ENCODE results near the gene TMPRSS11F. TPM values are rescaled to one million over a fixed set of nuclear protein-coding genes. Genes with fewer than 3 reads are reported as not detected.

TMPRSS11F gene
- total RNA-seq, 2 experiments from 2014 or later: not detected

DNA sequence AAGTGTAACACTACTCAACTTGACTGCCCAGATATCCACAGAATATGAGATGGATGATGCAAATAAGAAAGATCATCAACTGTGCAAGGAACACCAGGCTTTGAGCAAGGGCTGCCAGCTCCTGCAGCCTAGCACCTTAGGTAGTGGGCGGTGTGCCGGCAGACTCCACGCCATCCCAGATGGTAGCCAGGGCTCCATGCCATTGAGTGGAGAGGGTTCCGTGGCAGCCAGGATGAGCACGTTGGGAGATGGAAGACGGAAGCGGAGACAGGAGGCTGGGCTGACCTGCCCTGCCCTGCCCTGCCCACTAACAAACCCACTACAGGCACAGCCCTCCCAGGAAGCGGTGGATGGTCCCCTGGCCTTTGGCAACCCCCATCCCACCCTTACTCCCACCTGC lies 51.9 kb downstream of the TMPRSS11F start:
- Mint-ChIP-seq H3K9me3 (ENCODE audit: low read depth) (no peaks in the 10 kb centered on the region), H3K36me3 (ENCODE audit: low read depth) (no peaks in the 10 kb centered on the region), H3K4me1 (no peaks in the 10 kb centered on the region), H3K27me3 (peaks cover 3% of the 10 kb centered on the region), H3K4me3 (no peak overlapping the region), H3K27ac (no peak overlapping the region)
- DNase-seq (no peak), ATAC-seq (no peak)
- ChIA-PET CTCF (interaction anchor here (0.7 kb wide), 1 partner anchor 94 kb away, joined by 3 read pairs; no protein-coding TSS in a partner anchor), POLR2A (no interaction called here)
- intact Hi-C loops (cut with DNase I, micrococcal nuclease): no loop called here

DNA sequence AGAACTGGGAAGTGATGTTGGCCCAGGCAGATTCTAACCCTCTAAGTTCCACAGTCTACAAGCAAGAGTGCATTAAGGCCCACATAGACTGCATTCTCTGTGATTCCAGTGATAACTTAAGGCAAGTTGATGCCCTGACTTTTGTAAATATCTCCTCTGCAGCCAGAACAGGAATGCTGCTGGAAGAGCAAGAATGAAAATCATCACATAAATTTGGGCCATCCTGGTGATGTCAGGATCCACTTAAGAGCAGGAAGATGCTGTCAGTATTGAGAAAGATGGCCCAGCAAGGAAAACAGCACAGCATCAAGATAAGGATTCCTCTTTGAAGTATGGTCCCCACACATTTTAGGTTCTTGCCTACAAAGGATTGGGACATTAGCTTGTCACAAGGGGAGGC lies 52.4 kb downstream of the TMPRSS11F start:
- CTCF ChIA-PET: interaction anchor here (0.7 kb wide), 1 partner anchor 93 kb away, joined by 3 read pairs; no protein-coding TSS in a partner anchor
- Mint-ChIP-seq H3K36me3 (ENCODE audit: low read depth) (no peaks in the 10 kb centered on the region), H3K27ac (no peak overlapping the region), H3K4me1 (no peaks in the 10 kb centered on the region), H3K4me3 (no peak overlapping the region), H3K9me3 (ENCODE audit: low read depth) (no peaks in the 10 kb centered on the region), H3K27me3 (peaks cover 6% of the 10 kb centered on the region)
- ATAC-seq: no peak
- no peak for DNase-seq
- POLR2A ChIA-PET: no interaction called here
- intact Hi-C loops (cut with DNase I, micrococcal nuclease): no loop called here

DNA sequence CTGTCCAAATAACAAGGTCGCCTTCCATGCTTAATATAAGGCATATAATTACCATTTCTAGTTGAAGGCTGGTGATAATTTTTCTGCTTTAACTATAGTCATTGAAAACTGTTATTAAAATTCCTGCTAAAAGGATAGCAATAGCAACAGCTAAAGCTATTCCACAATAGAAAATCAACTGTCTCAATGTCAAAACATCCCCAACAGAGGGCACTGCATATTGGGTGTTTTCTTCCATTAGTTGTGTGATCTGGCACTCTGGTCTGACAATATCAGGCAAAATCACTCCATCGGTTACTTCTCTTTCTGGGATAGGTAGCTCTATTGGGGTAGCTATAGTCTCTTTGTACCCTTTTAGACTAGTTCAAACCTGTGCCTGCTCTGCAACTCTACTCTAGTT lies 53.5 kb downstream of the TMPRSS11F start:
- peaks cover 6% of the 10 kb centered on the region for H3K27me3 Mint-ChIP-seq
- ChIA-PET CTCF (no interaction called here), POLR2A (no interaction called here)
- no peaks in the 10 kb centered on the region for H3K9me3 Mint-ChIP-seq (ENCODE audit: low read depth)
- ATAC-seq: no peak
- no peaks in the 10 kb centered on the region for H3K4me1 Mint-ChIP-seq
- intact Hi-C loops (cut with DNase I, micrococcal nuclease): no loop called here
- no peak overlapping the region for H3K4me3 Mint-ChIP-seq
- H3K27ac Mint-ChIP-seq: no peak overlapping the region
- DNase-seq: no peak
- no peaks in the 10 kb centered on the region for H3K36me3 Mint-ChIP-seq (ENCODE audit: low read depth)

DNA sequence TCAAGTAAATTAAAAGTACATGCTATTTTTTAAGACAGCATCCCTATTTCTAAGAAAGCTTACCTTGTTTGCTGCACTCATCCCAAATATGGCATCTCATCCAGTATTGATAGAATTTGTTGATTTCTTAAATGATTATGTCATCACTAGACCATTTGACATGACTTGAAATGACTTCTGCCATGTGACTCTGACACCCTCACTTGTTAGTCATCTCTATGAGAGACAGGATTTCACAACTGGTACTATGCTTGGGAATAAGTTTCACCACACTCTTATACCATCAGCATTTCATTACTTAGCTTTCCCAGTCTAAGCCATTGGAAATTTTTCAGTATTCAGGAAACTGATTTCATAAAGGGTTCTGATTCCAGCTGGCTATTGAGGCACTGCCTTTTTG lies 55.3 kb downstream of the TMPRSS11F start:
- ATAC-seq: no peak
- H3K4me3 Mint-ChIP-seq: no peak overlapping the region
- H3K27ac Mint-ChIP-seq: no peak overlapping the region
- H3K36me3 Mint-ChIP-seq (ENCODE audit: low read depth): no peaks in the 10 kb centered on the region
- intact Hi-C loops (cut with DNase I, micrococcal nuclease): no loop called here
- H3K4me1 Mint-ChIP-seq: no peaks in the 10 kb centered on the region
- CTCF ChIA-PET: no interaction called here
- H3K27me3 Mint-ChIP-seq: peaks cover 6% of the 10 kb centered on the region
- DNase-seq: no peak
- H3K9me3 Mint-ChIP-seq (ENCODE audit: low read depth): no peaks in the 10 kb centered on the region
- POLR2A ChIA-PET: no interaction called here

DNA sequence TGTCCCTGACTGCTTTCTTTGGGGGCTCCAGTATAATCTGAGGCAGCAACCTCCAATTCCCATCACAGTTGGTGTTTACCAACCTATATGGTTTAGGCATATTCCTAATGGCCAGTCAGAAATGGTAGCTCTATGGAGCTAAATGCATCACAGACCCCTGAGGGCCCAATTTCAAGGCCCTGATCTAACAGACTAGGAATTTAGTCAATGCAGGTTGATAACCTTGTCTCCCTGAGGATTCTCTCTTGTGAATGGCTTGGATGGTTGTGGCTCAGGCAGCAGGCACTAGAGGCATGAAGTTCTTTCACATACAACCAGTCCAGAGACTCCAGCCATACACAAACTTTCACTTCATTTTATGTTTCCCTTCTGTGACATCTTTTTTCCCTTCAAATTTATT lies 59.4 kb downstream of the TMPRSS11F start:
- no peaks in the 10 kb centered on the region for H3K4me1 Mint-ChIP-seq
- H3K9me3 Mint-ChIP-seq (ENCODE audit: low read depth): no peaks in the 10 kb centered on the region
- H3K27me3 Mint-ChIP-seq: peaks cover 2% of the 10 kb centered on the region
- no peak overlapping the region for H3K4me3 Mint-ChIP-seq
- no peaks in the 10 kb centered on the region for H3K36me3 Mint-ChIP-seq (ENCODE audit: low read depth)
- POLR2A ChIA-PET: no interaction called here
- no peak for DNase-seq
- H3K27ac Mint-ChIP-seq: no peak overlapping the region
- no peak for ATAC-seq
- intact Hi-C loops (cut with DNase I, micrococcal nuclease): no loop called here
- CTCF ChIA-PET: interaction anchor here (1.1 kb wide), 1 partner anchor 9 kb away, joined by 3 read pairs; no protein-coding TSS in a partner anchor

DNA sequence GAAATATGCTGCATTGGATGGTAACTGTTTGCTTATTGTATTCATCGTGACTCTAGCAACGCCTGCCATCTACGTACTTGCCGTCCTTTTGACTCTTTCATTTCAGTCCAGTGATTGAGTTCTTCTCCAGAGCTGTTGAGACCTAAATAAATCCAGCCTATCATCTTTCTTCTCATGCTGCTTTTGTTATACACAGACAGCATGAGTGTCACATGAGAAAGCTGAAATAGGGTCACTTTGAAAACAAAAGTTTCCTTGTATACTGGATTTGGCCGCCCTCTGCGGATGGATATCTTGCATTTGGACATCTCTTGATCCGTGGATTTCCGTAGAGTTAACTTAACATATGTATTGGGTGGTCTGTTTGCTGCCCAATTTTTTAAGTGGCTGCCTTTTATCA lies 67.2 kb downstream of the TMPRSS11F start:
- POLR2A ChIA-PET: no interaction called here
- Mint-ChIP-seq H3K36me3 (ENCODE audit: low read depth) (no peaks in the 10 kb centered on the region), H3K27ac (no peak overlapping the region), H3K9me3 (ENCODE audit: low read depth) (no peaks in the 10 kb centered on the region), H3K4me3 (no peak overlapping the region), H3K4me1 (no peaks in the 10 kb centered on the region), H3K27me3 (no peaks in the 10 kb centered on the region)
- CTCF ChIA-PET: no interaction called here
- intact Hi-C loops (cut with DNase I, micrococcal nuclease): no loop called here
- no peak for ATAC-seq
- DNase-seq: no peak

DNA sequence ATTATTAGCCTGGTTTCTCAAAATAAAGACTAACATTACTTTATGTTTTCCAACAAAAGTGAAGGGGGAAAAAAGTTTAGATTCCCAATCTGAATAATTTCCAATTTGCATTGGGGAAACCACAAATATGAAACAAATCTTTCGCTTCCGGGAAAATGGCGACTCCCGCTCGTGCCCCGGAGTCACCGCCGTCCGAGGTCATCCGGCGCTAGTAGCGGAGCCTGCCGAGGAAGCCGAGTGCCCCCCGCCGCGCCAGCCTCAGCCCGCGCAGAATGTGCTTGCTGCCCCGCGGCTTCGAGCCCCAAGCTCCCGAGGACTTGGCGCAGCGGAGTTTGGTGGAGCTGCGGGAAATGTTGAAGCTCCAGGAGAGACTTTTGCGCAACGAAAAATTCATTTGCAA lies 91.4 kb downstream of the TMPRSS11F start:
- no peak for DNase-seq
- no peaks in the 10 kb centered on the region for H3K27me3 Mint-ChIP-seq
- no peak for ATAC-seq
- no peaks in the 10 kb centered on the region for H3K9me3 Mint-ChIP-seq (ENCODE audit: low read depth)
- intact Hi-C loops (cut with DNase I, micrococcal nuclease): no loop called here
- H3K36me3 Mint-ChIP-seq (ENCODE audit: low read depth): no peaks in the 10 kb centered on the region
- H3K4me3 Mint-ChIP-seq: no peak overlapping the region
- H3K4me1 Mint-ChIP-seq: no peaks in the 10 kb centered on the region
- ChIA-PET POLR2A (no interaction called here), CTCF (no interaction called here)
- H3K27ac Mint-ChIP-seq: no peak overlapping the region

DNA sequence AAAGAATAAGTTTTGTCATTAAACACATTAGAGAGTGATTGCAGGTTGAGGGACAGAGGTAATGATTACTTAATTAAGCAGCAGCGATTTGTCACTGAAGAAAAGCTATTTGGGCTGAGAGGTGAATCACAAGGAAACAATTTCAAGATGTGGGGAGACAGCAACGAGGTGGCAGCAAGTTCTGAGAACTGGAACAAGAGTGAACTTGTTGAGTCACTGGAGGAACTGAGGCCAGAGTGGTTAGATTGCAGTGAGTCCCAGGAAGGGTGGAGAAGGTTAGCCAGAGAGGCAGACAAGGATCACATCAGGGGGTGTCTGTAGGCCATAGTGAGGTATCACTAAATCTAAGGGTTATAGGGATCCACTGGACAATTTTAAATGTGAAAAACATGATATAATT lies 108.5 kb downstream of the TMPRSS11F start:
- ATAC-seq: peak; percentile 63
- H3K36me3 Mint-ChIP-seq (ENCODE audit: low read depth): no peaks in the 10 kb centered on the region
- no peaks in the 10 kb centered on the region for H3K9me3 Mint-ChIP-seq (ENCODE audit: low read depth)
- H3K4me1 Mint-ChIP-seq: no peaks in the 10 kb centered on the region
- ChIA-PET POLR2A (no interaction called here), CTCF (interaction anchor here (0.8 kb wide), 1 partner anchor 275 kb away, joined by 3 read pairs; no protein-coding TSS in a partner anchor)
- no peak overlapping the region for H3K27ac Mint-ChIP-seq
- intact Hi-C loops (cut with DNase I, micrococcal nuclease): no loop called here
- no peak for DNase-seq
- H3K27me3 Mint-ChIP-seq: no peaks in the 10 kb centered on the region
- H3K4me3 Mint-ChIP-seq: no peak overlapping the region

DNA sequence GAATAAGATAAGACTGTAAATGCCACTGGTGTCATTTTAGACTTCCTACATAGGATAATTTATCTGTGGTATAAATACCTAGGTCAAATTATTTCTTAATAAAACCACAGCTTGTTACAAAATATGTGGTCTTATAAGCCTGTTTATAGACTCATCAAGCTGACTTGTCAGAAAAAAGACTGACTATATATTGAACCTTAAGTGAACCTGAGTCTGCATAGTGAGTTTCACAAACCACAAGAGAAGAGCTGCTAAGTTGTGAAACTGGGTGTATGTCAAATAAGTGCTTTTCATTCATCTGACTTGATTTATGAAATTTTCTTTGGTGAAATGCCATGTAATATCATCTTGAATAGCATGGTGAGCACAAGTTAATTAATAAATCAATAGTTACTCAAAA lies 118.0 kb downstream of the TMPRSS11F start:
- ChIA-PET CTCF (no interaction called here), POLR2A (no interaction called here)
- Mint-ChIP-seq H3K9me3 (ENCODE audit: low read depth) (no peaks in the 10 kb centered on the region), H3K27ac (no peak overlapping the region), H3K4me3 (no peak overlapping the region), H3K27me3 (peaks cover 2% of the 10 kb centered on the region), H3K36me3 (ENCODE audit: low read depth) (no peaks in the 10 kb centered on the region), H3K4me1 (no peaks in the 10 kb centered on the region)
- DNase-seq (no peak), ATAC-seq (no peak)
- intact Hi-C loops (cut with DNase I, micrococcal nuclease): no loop called here

Other genes with a start within 250 kb of the TMPRSS11F start
- gene TMPRSS11D, start 245.9 kb downstream of the TMPRSS11F start, total RNA-seq: not detected
- not detected for gene TMPRSS11A, start 166.4 kb downstream of the TMPRSS11F start, total RNA-seq
- gene TMPRSS11B, start 115.8 kb upstream of the TMPRSS11F start, total RNA-seq: not detected
- gene YTHDC1, start 220.2 kb upstream of the TMPRSS11F start, total RNA-seq: 10 to 100 TPM; 78.5 to 83.0 TPM